Panc1 (cell line): ENCODE measurements around the gene MYO18B.

Experiments
- POLR2AphosphoS5 ChIP-seq: IDR thresholded peaks from 2 replicates; pipeline ENCODE4 v1.6.1; 2012; ENCODE audit warnings: mild to moderate bottlenecking, low read depth, low read length, moderate library complexity
- SIN3A ChIP-seq: IDR thresholded peaks from 2 replicates; pipeline ENCODE4 v1.6.1; 2012; ENCODE audit warnings: low read depth, mild to moderate bottlenecking, low read length, moderate library complexity, borderline replicate concordance; ENCODE audit not compliant: insufficient read depth
- TF ChIP-seq, protein P1 (sequence below): fragments of 450-650 bp; IDR thresholded peaks from 2 replicates; pipeline ENCODE4 v1.5.1; 2017; ENCODE audit warnings: mild to moderate bottlenecking
- TF ChIP-seq, protein P2 (sequence below), 2 experiments: IDR thresholded peaks; 2 replicates each; pipeline ENCODE4 v1.6.1; 2011 to 2012; ENCODE audit warnings: low read depth in 2 of 2, control low read depth in 1 of 2, low read length in 1 of 2, mild to moderate bottlenecking in 1 of 2, moderate library complexity in 1 of 2; ENCODE audit not compliant: insufficient read depth in 1 of 2

DNA sequence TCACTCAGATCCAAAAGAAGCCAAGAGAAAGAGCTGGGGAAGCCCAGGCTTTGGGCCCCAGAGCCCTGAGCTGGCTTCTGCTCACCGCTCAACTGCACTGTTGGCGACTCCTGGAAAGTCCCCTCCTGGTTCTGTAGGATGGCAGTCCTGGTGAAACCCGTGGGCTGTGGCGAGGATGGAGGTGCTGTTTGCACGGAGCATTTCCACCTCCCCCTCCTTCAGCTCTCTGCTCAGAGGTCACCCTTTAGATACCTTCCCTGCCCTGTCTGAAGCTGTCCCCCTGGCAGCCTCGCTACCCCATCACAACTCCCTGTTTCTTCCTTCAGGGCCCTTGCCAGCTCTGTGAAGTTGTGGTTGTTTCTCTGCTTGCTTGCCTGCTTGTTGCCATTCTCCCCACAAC, 97.8 kb downstream of the MYO18B start:
- TF ChIP-seq, protein P1, sequence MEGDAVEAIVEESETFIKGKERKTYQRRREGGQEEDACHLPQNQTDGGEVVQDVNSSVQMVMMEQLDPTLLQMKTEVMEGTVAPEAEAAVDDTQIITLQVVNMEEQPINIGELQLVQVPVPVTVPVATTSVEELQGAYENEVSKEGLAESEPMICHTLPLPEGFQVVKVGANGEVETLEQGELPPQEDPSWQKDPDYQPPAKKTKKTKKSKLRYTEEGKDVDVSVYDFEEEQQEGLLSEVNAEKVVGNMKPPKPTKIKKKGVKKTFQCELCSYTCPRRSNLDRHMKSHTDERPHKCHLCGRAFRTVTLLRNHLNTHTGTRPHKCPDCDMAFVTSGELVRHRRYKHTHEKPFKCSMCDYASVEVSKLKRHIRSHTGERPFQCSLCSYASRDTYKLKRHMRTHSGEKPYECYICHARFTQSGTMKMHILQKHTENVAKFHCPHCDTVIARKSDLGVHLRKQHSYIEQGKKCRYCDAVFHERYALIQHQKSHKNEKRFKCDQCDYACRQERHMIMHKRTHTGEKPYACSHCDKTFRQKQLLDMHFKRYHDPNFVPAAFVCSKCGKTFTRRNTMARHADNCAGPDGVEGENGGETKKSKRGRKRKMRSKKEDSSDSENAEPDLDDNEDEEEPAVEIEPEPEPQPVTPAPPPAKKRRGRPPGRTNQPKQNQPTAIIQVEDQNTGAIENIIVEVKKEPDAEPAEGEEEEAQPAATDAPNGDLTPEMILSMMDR: no peak
- TF ChIP-seq POLR2AphosphoS5 (no peak), SIN3A (no peak)
- TF ChIP-seq, protein P2, sequence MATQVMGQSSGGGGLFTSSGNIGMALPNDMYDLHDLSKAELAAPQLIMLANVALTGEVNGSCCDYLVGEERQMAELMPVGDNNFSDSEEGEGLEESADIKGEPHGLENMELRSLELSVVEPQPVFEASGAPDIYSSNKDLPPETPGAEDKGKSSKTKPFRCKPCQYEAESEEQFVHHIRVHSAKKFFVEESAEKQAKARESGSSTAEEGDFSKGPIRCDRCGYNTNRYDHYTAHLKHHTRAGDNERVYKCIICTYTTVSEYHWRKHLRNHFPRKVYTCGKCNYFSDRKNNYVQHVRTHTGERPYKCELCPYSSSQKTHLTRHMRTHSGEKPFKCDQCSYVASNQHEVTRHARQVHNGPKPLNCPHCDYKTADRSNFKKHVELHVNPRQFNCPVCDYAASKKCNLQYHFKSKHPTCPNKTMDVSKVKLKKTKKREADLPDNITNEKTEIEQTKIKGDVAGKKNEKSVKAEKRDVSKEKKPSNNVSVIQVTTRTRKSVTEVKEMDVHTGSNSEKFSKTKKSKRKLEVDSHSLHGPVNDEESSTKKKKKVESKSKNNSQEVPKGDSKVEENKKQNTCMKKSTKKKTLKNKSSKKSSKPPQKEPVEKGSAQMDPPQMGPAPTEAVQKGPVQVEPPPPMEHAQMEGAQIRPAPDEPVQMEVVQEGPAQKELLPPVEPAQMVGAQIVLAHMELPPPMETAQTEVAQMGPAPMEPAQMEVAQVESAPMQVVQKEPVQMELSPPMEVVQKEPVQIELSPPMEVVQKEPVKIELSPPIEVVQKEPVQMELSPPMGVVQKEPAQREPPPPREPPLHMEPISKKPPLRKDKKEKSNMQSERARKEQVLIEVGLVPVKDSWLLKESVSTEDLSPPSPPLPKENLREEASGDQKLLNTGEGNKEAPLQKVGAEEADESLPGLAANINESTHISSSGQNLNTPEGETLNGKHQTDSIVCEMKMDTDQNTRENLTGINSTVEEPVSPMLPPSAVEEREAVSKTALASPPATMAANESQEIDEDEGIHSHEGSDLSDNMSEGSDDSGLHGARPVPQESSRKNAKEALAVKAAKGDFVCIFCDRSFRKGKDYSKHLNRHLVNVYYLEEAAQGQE (IDR thresholded peaks at IDR 0.05; ENCODE audit: insufficient read depth in 1 of 2, low read depth in 2 of 2, low read length in 1 of 2): no peak
